ENCODE data around the gene ALDOA.
A peak's percentile ranks its signal among the peaks of the same experiment; 100 is the strongest.

Gene ALDOA

DNA sequence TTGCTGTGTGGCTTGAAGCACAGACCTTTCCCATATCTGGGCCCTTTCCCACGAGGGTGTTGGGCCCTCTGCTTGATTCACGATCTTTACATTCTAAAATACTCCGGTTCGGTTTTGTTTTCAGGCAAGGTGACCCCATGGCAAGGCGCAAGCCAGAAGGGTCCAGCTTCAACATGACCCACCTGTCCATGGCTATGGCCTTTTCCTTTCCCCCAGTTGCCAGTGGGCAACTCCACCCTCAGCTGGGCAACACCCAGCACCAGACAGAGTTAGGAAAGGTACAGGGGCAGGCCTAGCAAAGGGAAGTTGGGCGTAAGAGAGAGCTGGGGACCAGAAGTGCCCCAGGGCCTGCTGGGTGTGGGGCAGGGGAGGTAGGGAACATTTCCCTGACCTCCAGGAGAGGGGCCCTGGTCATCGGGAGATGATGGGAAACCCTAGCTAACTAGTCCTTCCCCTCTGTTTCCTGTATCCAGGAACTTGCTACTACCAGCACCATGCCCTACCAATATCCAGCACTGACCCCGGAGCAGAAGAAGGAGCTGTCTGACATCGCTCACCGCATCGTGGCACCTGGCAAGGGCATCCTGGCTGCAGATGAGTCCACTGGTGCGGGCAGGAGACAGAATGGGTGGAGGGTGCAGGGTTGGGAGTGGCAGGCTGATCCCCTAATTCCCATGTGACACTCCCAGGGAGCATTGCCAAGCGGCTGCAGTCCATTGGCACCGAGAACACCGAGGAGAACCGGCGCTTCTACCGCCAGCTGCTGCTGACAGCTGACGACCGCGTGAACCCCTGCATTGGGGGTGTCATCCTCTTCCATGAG, 1.4 kb downstream of the ALDOA start:
- peak overlapping the region; percentile 98 for H3K4me3 ChIP-seq (replicated peaks; ENCODE audit: insufficient read depth, low read length)
- TF ChIP-seq POLR2AphosphoS5 (IDR thresholded peaks at IDR 0.05; ENCODE audit: low read depth): no peak; the same call in 1 of the 2 replicates
- TF ChIP-seq, protein P1, sequence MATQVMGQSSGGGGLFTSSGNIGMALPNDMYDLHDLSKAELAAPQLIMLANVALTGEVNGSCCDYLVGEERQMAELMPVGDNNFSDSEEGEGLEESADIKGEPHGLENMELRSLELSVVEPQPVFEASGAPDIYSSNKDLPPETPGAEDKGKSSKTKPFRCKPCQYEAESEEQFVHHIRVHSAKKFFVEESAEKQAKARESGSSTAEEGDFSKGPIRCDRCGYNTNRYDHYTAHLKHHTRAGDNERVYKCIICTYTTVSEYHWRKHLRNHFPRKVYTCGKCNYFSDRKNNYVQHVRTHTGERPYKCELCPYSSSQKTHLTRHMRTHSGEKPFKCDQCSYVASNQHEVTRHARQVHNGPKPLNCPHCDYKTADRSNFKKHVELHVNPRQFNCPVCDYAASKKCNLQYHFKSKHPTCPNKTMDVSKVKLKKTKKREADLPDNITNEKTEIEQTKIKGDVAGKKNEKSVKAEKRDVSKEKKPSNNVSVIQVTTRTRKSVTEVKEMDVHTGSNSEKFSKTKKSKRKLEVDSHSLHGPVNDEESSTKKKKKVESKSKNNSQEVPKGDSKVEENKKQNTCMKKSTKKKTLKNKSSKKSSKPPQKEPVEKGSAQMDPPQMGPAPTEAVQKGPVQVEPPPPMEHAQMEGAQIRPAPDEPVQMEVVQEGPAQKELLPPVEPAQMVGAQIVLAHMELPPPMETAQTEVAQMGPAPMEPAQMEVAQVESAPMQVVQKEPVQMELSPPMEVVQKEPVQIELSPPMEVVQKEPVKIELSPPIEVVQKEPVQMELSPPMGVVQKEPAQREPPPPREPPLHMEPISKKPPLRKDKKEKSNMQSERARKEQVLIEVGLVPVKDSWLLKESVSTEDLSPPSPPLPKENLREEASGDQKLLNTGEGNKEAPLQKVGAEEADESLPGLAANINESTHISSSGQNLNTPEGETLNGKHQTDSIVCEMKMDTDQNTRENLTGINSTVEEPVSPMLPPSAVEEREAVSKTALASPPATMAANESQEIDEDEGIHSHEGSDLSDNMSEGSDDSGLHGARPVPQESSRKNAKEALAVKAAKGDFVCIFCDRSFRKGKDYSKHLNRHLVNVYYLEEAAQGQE (IDR thresholded peaks at IDR 0.05; ENCODE audit: insufficient replicate concordance, low read depth): no peak
- TF ChIP-seq, protein P2, sequence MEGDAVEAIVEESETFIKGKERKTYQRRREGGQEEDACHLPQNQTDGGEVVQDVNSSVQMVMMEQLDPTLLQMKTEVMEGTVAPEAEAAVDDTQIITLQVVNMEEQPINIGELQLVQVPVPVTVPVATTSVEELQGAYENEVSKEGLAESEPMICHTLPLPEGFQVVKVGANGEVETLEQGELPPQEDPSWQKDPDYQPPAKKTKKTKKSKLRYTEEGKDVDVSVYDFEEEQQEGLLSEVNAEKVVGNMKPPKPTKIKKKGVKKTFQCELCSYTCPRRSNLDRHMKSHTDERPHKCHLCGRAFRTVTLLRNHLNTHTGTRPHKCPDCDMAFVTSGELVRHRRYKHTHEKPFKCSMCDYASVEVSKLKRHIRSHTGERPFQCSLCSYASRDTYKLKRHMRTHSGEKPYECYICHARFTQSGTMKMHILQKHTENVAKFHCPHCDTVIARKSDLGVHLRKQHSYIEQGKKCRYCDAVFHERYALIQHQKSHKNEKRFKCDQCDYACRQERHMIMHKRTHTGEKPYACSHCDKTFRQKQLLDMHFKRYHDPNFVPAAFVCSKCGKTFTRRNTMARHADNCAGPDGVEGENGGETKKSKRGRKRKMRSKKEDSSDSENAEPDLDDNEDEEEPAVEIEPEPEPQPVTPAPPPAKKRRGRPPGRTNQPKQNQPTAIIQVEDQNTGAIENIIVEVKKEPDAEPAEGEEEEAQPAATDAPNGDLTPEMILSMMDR (IDR thresholded peaks at IDR 0.05; ENCODE audit: insufficient read depth, low read length): no peak
- TF ChIP-seq SPI1 (IDR thresholded peaks at IDR 0.05; ENCODE audit: borderline replicate concordance, low read depth): no peak
- no peak for TF ChIP-seq GABPA (IDR thresholded peaks at IDR 0.05; ENCODE audit: low read depth)
- no peaks in the 10 kb centered on the region for H3K27me3 ChIP-seq (ENCODE audit: insufficient read depth, poor library complexity, severe bottlenecking)
- H3K27ac ChIP-seq (replicated peaks): peak overlapping the region; percentile 94
- peak in 1 of 2 experiments; percentile 71 for DNase-seq (ENCODE audit: low read depth in 1 of 2, low spot score in 1 of 2)

DNA sequence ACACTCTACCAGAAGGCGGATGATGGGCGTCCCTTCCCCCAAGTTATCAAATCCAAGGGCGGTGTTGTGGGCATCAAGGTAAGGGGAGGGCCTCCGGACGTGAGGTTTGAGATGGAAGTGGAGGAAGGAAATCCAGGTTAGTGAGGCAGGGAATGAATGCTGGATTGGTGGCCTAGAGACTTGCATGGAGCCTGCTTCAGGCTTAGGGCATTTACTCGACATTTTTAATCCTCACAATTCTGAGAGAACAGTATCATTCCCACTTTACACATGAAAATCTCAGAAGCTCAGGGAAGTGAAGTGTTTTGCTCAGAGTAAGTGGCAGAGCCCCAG, 2.0 kb downstream of the ALDOA start:
- Histone ChIP-seq H3K4me3 (replicated peaks; ENCODE audit: insufficient read depth, low read length) (peak overlapping the region; percentile 98), H3K27ac (replicated peaks) (no peak overlapping the region; the same call in 1 of the 2 replicates), H3K27me3 (ENCODE audit: insufficient read depth, poor library complexity, severe bottlenecking) (no peaks in the 10 kb centered on the region)
- DNase-seq (ENCODE audit: low read depth in 1 of 2, low spot score in 1 of 2): no peak
- TF ChIP-seq, protein P1 (IDR thresholded peaks at IDR 0.05; ENCODE audit: insufficient replicate concordance, low read depth): no peak
- TF ChIP-seq, protein P2 (IDR thresholded peaks at IDR 0.05; ENCODE audit: insufficient read depth, low read length): no peak
- TF ChIP-seq SPI1 (IDR thresholded peaks at IDR 0.05; ENCODE audit: borderline replicate concordance, low read depth) (no peak), GABPA (IDR thresholded peaks at IDR 0.05; ENCODE audit: low read depth) (no peak), POLR2AphosphoS5 (IDR thresholded peaks at IDR 0.05; ENCODE audit: low read depth) (no peak)

DNA sequence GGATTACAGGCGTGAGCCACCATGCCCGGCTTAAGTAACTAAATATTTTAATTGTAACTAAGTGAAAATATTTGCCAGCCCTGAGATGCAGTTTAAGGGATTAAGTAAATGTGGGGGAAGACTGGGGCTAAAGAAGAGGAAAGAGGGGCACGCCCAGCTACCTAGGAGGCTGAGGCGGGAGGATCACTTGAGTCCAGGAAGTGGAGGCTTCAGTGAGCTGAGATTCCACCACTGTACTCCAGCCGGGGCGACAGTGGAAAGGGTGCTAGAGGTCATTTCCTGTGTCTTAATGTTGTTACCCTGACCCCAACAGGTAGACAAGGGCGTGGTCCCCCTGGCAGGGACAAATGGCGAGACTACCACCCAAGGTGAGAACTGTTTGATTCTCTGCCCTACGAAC, 2.8 kb downstream of the ALDOA start:
- no peak for DNase-seq (ENCODE audit: low read depth in 1 of 2, low spot score in 1 of 2)
- H3K27ac ChIP-seq (replicated peaks): no peak overlapping the region; the same call in 1 of the 2 replicates
- H3K4me3 ChIP-seq (replicated peaks; ENCODE audit: insufficient read depth, low read length): no peak overlapping the region
- H3K27me3 ChIP-seq (ENCODE audit: insufficient read depth, poor library complexity, severe bottlenecking): no peaks in the 10 kb centered on the region
- TF ChIP-seq, protein P2 (IDR thresholded peaks at IDR 0.05; ENCODE audit: insufficient read depth, low read length): no peak
- TF ChIP-seq, protein P1 (IDR thresholded peaks at IDR 0.05; ENCODE audit: insufficient replicate concordance, low read depth): no peak
- TF ChIP-seq GABPA (IDR thresholded peaks at IDR 0.05; ENCODE audit: low read depth) (no peak), SPI1 (IDR thresholded peaks at IDR 0.05; ENCODE audit: borderline replicate concordance, low read depth) (no peak), POLR2AphosphoS5 (IDR thresholded peaks at IDR 0.05; ENCODE audit: low read depth) (no peak)
